NCI-H2227 (cell line): ENCODE measurements around the gene POP4.

ENCODE experiments used
- DNase-seq: peaks from one replicate; lab custom pipeline; 2025; ENCODE audit not compliant: unreplicated experiment; lab: John Stamatoyannopoulos, UW

Gene POP4

DNA sequence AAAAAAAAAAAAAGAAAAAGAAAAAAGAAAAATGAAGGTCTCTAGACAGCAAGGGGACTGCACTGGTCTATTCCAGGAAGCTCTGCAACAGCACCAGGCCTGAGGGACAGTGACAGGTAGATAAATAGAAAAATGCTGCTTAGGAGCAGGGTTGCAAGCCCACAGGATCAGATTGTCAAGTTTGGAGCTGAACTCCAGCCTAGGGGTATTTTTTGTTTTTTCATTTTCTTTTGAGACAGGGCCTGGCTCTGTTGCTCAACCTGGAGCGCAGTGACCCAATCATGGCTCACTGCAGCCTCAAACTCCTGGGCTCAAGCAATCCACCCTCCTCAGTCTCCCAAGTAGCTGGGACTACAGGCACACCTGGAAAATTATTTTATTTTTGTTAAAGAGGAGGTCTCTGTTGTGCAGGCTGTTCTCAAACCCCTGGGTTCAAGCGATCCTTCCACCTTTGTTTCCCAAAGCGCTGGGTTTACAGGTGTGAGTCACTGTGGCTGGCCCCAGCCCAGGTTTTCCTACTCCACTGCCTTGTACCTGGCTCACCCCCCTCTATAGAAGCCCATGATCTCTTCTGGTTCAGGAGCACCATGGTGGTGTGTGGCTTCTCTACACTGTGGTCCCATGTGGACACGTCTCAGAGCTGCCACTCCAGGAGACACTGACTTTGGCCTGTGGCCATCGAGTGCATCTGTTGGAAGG is 23.9 kb downstream of the POP4 start:
- DNase-seq: no peak

DNA sequence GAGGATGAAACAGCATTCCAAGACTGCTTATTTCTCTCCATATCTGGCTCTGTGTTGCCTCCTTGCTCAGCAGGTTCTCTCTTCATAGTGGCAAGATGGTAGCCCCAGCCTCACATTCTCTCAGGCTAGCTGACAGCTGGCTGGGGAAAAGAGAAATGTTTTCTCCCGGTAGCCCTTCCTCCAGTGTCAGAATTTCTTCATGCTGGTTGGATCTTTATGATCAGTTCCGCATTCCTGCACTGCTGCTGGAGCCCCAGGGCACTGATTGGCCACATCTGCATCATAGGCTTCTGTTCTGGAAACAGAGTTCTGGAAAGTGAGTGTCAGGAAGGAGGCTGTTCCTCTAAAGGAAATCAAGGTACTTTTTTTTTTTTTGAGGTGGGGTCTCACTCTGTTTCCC is 24.6 kb downstream of the POP4 start:
- no peak for DNase-seq

GRCh38 chr19:29631450-29631849 is 25.4 kb downstream of the POP4 start:
- no peak for DNase-seq

DNA sequence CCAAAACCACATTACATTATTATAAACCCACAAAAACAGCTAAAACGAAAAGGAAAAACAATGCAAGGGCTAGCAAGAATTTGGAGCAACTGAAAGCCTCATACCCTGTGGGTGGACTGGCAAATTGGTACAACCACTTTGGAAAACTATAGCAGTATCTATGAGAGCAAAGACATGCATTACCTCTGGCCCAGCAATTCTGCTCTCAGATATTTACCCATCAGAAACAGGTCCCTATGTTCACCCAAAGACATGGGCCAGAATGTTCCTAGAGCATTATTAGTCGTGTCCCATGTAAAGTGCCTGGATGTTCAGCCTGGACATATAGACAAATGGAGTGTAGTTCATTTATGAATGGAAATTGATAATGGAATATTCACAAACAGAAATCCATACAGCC is 27.9 kb downstream of the POP4 start:
- DNase-seq: no peak

- DNase-seq: no peak
Measured at GRCh38 chr19:29634423-29635130, 28.5 kb downstream of the POP4 start.

DNA sequence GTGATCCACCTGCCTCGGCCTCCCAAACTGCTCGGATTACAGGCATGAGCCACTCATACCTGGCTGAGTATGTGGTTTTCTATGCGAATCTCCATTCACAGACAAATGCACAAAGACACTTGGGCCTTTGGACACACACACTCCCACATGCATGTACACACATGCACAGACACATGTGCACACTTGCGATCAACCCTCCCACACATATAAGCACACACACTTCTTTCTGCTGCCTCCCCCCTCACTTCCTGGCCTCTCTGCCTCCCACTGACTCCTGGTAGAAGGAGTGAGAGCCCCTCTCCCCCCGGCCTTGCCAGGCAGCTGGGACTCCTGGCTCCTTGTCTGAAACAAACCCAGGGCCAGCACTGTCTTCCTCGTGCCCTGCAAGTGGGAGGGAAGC is 29.9 kb downstream of the POP4 start:
- DNase-seq: no peak

GRCh38 chr19:29636553-29637360 is 30.7 kb downstream of the POP4 start:
- DNase-seq: no peak

DNA sequence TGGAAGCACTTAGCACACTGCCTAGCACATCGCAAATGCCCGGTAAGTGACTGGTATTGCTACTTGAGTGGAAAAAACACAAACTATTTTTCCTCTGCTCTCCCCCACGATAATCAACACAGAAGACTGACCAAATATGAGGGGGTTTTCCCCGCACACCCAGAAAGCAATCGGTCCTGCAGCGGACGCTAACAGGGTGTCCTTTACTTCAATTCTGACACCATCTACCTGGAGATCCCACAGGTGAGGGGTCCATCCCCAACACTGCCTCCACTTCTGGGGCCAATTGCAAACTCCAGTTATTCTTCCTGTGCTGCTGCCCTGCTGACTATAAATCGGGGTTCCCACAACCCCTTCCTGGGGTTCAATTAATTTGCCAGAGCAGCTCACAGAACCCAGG is 33.0 kb downstream of the POP4 start:
- DNase-seq: no peak

GRCh38 chr19:29640231-29640630 is 34.1 kb downstream of the POP4 start:
- no peak for DNase-seq

GRCh38 chr19:29641597-29641996 is 35.5 kb downstream of the POP4 start:
- no peak for DNase-seq

DNA sequence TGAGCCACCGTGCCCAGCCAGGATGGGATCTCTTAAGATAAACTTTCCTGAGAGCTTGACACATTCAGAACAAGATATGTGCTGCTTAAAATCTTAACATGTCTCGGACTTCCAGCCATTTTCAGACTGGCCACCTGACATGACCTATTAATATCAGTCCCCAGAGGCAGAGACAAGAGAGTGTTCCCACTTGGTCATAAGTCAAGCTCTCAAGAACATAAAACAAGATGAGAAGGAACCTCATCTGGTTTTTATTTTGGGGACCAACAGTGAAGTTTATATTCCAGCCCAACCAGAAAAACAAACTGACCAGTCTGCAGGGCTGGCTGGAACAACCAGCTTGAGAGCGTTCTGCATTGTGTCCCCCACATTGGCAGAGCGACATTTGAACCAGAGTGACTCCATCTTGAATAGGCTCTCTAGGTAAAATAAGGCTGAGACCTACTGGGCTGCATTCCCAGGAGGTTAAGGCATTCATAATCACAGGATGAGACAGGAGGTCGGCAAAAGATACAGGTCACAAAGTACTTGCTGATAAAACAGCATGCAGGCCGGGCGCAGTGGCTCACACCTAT is 37.4 kb downstream of the POP4 start:
- no peak for DNase-seq

DNA sequence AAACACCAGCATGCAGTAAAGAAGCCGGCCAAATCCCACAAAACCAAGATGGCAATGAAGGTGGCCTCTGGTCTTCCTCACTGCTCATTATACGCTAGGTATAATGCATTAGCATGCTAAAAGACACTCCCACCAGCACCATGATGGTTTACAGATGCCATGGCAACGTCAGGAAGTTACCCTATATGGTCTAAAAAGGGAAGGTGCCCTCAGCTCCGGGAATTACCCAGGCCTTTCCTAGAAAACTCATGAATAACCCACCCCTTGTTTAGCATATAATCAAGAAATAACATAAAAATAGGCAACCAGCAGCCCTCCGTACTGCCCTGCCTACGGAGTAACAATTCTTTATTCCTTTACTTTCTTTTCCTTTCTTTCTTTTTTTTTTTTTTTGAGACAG is 38.1 kb downstream of the POP4 start:
- no peak for DNase-seq

DNA sequence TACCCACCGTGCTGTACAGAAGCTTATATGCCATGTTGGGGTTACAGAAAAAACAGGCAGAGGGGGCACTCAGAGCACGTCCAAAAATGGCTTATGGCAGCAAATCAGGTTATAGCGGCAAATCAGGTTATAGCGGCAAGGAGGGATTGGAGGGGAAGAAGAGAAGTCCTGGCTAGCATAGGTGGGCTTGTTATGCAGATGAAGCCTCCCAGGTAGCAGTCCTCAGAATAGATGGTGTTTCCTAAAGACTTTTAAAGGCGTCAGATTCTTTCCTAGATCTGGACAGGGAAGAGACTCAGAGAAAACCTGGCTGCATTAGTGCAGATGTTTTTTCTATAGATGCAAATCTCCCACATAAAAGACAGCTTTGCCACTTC is 39.4 kb downstream of the POP4 start:
- DNase-seq: no peak

DNA sequence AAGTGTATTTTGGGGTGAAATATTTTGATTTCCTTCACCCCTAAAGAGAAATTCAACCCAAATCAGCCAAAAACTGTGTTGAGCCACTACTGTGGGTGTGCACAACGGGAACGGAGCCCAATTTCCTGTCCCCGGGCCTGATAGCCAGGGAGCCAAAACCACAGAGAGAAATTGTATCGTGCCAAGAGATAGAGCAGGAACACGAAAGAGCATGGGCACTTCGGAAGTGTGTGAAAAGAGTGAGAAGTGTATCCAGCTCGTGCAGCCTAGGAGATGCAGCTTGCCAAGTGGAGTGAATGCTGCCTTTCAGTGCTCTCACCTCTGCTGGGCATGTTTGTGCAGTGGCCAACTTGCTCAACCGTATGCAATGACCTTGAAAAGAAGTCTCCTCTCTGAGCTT is 39.8 kb downstream of the POP4 start:
- DNase-seq: no peak

DNA sequence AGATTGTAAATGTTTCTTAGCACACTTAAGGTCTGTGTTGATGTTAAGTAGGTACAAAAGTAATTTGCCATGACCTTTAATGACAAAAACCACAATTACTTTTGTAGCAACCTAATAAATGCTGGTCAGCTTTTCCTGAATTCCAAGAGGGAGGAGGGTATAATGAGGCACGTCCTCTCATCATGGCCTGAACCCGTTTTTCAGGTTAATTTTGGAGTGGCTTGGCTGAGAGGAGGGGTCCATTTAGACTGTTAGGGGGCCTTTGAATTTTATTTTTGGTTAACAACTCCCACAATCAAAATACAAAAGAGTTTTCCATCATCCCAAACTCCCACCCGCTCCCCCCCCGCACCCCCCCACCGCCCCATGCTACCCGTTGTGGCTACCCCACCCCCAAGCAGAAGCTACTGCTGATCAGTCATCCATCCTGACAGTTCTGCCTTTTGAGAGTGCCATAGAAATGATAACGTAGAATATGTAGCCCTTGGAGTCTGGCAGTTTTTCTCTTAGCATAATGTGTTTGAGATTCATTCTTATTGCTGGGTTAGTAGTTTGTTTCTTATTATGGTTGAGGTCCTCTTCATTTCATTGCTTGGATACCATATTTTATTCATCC is 44.8 kb downstream of the POP4 start:
- DNase-seq: no peak

DNA sequence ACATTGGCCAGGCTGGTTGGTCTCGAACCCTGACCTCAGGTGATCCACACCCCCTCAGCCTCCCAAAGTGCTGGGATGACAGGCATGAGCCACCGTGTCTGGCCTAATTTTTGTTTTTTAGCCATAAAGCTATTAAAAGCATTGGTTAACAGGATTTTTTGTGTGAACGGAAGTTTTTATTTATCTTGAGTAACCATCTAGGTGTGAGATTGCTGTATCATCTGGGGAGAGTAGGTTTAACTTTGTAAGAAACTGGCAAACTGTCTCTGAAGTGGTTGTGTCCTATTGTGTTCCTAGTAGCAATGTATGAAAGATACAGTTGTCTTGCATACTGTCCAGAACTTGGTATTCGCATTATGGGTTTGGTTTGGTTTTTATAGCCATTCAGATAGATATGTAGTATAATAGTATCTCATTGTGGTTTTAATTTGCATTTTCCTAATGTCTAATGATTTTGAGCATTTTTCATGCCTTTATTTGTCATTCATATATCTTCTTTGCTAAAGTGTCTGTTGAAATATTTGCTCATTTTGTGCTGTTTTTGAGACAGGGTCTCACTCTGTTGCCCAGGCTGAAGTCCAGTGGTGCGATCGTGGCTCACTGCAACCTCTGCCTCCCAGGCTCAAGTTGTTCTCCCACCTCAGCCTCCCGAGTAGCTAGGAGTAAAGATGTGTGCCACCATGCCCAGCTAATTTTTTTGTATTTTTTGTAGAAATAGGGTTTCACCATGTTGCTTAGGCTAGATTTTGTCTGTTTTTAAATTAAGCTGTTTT is 45.7 kb downstream of the POP4 start:
- no peak for DNase-seq

GRCh38 chr19:29653398-29653797 is 47.3 kb downstream of the POP4 start:
- no peak for DNase-seq

GRCh38 chr19:29655648-29656335 is 49.7 kb downstream of the POP4 start:
- no peak for DNase-seq

DNA sequence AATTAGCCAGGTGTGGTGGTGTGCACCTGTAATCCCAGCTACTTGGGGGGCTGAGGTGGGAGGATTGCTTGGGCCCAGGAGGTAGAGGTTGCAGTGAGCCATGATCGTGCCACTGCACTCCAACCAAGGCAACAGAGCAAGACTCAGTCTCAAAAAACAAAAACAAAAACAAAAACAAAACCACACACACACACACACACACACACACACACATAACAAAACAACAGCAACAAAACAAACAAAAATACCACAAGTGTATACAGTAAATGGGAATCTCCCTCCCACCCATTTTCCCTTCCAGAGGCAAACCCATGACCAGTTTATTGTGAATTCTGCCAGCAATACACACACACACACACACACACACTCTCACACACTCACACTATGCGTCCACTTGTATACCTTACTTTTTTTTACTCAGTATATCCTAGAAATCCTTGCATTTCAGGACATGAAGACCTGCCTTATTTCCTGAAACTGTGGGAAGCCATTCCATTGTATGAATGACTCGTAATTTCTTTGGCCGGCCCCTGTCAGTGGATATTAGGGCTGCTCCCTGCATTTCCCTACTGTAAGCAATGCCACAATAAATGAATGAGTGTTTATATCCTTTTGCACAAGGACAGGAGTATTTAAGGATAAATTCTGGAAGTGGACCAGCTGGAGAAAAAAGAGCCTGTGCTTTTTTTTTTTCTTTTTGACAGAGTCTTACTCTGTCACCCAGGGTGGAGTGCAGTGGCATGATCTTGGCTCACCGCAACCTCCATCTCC is 52.3 kb downstream of the POP4 start:
- DNase-seq: no peak
